ENCODE data around the gene NMD3.
"Not testable (repeated sequence)": the region's sequence is repeated elsewhere in the genome, so short reads cannot be mapped to it uniquely, and the experiment has no call there.

Gene NMD3

DNA sequence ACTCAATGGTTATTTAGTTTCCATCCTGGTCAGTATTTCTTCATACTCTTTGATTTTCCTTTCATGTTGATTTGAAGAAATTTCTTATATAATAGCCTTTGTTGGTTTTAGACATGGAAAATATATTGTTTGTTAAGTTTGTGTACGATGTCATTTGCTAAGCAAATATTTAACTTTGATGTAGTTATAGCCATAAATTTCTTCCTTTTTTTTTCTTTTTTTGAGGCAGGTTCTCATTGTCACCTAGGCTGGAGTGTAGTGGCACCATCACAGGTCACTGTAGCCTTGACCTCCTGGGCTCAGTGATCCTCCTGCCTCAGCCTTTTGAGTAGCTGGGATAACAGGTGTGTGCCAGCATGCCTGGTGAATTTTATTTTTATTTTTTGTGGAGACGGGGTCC is 51.4 kb downstream of the NMD3 start:
- Histone ChIP-seq H3K36me3 (0 out of 2 replicates have a peak, but pooled peaks cover 3% of the 10 kb centered on the region), H3K9me3 (ENCODE audit: severe bottlenecking) (no peaks in the 10 kb centered on the region), H3K27me3 (ENCODE audit: insufficient read depth, low read depth, severe bottlenecking) (no peaks in the 10 kb centered on the region), H3K27ac (no peak overlapping the region), H3K4me3 (ENCODE audit: low read depth, low read length) (no peak overlapping the region)
- DNase-seq, result no peak
- TF ChIP-seq, protein P1, sequence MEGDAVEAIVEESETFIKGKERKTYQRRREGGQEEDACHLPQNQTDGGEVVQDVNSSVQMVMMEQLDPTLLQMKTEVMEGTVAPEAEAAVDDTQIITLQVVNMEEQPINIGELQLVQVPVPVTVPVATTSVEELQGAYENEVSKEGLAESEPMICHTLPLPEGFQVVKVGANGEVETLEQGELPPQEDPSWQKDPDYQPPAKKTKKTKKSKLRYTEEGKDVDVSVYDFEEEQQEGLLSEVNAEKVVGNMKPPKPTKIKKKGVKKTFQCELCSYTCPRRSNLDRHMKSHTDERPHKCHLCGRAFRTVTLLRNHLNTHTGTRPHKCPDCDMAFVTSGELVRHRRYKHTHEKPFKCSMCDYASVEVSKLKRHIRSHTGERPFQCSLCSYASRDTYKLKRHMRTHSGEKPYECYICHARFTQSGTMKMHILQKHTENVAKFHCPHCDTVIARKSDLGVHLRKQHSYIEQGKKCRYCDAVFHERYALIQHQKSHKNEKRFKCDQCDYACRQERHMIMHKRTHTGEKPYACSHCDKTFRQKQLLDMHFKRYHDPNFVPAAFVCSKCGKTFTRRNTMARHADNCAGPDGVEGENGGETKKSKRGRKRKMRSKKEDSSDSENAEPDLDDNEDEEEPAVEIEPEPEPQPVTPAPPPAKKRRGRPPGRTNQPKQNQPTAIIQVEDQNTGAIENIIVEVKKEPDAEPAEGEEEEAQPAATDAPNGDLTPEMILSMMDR (IDR thresholded peaks at IDR 0.05; ENCODE audit: low read depth, low read length), result no peak

DNA sequence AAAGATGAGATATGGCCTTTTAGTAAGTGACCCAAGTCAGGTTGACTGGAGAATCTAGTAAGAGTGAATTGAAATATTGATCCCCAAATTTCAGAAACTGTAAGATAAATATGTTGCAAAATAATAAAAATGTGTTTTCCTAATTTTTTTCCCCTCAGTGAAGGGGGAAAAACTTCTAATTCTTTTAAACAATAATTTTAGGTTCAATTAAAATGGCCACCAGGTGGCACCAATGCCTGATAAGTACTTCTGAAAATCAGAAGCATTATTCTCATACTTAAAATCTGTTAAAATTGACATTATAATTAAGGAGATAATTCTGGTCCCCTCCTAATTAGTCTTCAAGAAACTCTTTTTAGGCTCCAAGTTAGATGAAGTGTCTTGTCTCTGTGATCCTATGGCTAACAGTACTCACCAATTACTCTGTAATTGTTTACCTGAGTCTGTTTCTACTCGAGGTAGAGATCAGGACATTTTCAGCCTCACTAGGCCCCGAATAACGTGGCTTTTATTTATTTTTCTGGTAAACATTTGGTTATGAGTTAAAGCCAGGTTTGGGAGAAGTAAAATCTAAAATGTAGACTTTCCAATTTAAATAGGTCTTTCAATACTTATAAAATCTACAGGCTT is 52.6 kb downstream of the NMD3 start:
- TF ChIP-seq, protein P1 (IDR thresholded peaks at IDR 0.05; ENCODE audit: low read depth, low read length), result no peak
- Histone ChIP-seq H3K9me3 (ENCODE audit: severe bottlenecking) (peaks cover 3% of the 10 kb centered on the region), H3K27me3 (ENCODE audit: insufficient read depth, low read depth, severe bottlenecking) (no peaks in the 10 kb centered on the region), H3K4me3 (ENCODE audit: low read depth, low read length) (no peak overlapping the region), H3K27ac (no peak overlapping the region), H3K36me3 (0 out of 2 replicates have a peak, but pooled peaks cover 3% of the 10 kb centered on the region)
- DNase-seq, result no peak

GRCh38 chr3:161274691-161275298 is 53.7 kb downstream of the NMD3 start:
- no peak overlapping the region for H3K27ac ChIP-seq
- H3K4me3 ChIP-seq (ENCODE audit: low read depth, low read length), result no peak overlapping the region
- TF ChIP-seq, protein P1 (IDR thresholded peaks at IDR 0.05; ENCODE audit: low read depth, low read length), result peak; percentile 44
- peaks cover 3% of the 10 kb centered on the region for H3K9me3 ChIP-seq (ENCODE audit: severe bottlenecking)
- no peaks in the 10 kb centered on the region for H3K27me3 ChIP-seq (ENCODE audit: insufficient read depth, low read depth, severe bottlenecking)
- 0 out of 2 replicates have a peak, but pooled peaks cover 3% of the 10 kb centered on the region for H3K36me3 ChIP-seq
- peak; percentile 52 for DNase-seq

- H3K27ac ChIP-seq, result no peak overlapping the region
- H3K4me3 ChIP-seq (ENCODE audit: low read depth, low read length), result no peak overlapping the region
- 0 out of 2 replicates have a peak, but pooled peaks cover 3% of the 10 kb centered on the region for H3K36me3 ChIP-seq
- no peaks in the 10 kb centered on the region for H3K27me3 ChIP-seq (ENCODE audit: insufficient read depth, low read depth, severe bottlenecking)
- TF ChIP-seq, protein P1 (IDR thresholded peaks at IDR 0.05; ENCODE audit: low read depth, low read length), result no peak
- H3K9me3 ChIP-seq (ENCODE audit: severe bottlenecking), result peaks cover 3% of the 10 kb centered on the region
- no peak for DNase-seq
Measured at GRCh38 chr3:161275919-161276318, 54.8 kb downstream of the NMD3 start.

DNA sequence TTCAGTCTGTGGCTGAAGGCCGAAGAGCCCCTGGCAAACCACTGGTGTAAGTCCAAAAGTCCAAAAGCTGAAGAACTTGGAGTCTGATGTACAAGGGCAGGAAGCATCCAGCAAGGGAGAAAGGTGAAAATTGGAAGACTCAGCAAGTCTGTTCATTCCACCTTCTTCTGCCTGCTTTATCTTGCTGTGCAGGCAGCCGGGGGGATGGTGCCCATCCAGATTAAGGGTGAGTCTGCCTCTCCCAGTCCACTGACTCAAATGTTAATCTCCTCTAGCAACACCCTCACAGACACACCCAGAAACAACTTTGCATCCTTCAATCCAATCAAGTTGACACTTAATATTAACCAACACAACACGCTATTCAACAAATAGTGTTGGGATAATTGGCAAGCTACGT is 61.3 kb downstream of the NMD3 start:
- not testable (repeated sequence) for DNase-seq; H3K9me3 ChIP-seq (ENCODE audit: severe bottlenecking); H3K36me3 ChIP-seq; H3K4me3 ChIP-seq (ENCODE audit: low read depth, low read length); H3K27ac ChIP-seq; H3K27me3 ChIP-seq (ENCODE audit: insufficient read depth, low read depth, severe bottlenecking)

DNA sequence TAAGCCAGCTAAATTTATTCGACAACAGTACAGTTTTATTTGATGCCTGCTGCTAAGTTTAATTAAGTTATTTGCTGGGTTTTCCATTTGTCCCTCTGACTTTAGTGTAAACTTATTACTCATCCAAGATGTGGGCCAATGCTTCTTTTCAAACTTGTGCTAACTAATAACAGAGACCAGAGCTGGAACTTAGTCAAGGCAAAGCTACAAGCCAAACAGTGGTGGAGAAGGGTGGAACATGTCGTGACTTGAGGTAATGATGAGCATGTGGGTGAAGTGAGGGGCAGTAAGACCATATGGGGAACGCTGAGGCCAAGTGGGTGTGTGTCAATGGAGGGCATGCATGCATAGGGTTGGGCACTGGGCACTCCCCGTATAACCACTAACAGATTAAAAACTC is 63.9 kb downstream of the NMD3 start:
- TF ChIP-seq, protein P1 (IDR thresholded peaks at IDR 0.05; ENCODE audit: low read depth, low read length), result no peak
- H3K9me3 ChIP-seq (ENCODE audit: severe bottlenecking), result no peaks in the 10 kb centered on the region
- no peaks in the 10 kb centered on the region for H3K36me3 ChIP-seq
- H3K27ac ChIP-seq, result no peak overlapping the region
- H3K27me3 ChIP-seq (ENCODE audit: insufficient read depth, low read depth, severe bottlenecking), result no peaks in the 10 kb centered on the region
- no peak overlapping the region for H3K4me3 ChIP-seq (ENCODE audit: low read depth, low read length)
- no peak for DNase-seq
